K562 (cell line): ENCODE measurements around the gene ZNF438. TPM values are rescaled to one million over a fixed set of nuclear protein-coding genes. Genes with fewer than 3 reads are reported as not detected.
A peak's percentile ranks its signal among the peaks of the same experiment; 100 is the strongest.

Source experiments
- ATAC-seq: fragments of 200-7000 bp; cut with Tn5 transposase; 3 replicates; pipeline ENCODE4 v1.9.1; 2020; ENCODE audit warnings: moderate library complexity
- BruUV-seq: library from RNA; stranded (reverse); fragments of 400-500 nt; replicated peaks from 2 replicates; lab custom pipeline; 2021; lab: Mats Ljungman, UMichigan
- CTCF ChIA-PET: fragments of 300-600 bp; formaldehyde crosslinking; extraction: SDS; loops from one replicate; lab custom pipeline; 2021; ENCODE audit warnings: low intra/inter-chr PET ratio; lab: Yijun Ruan, JAX
- POLR2A ChIA-PET: fragments of 300-600, 350-650 bp; sonication (Branson Sonifier 250); formaldehyde crosslinking; extraction: SDS; loops from one replicate; lab custom pipeline; 2021; ENCODE audit warnings: antibody characterized with exemption, inconsistent platforms; lab: Yijun Ruan, JAX
- DNase-seq, 4 experiments: peaks; one replicate each; pipeline versions ENCODE4 v3.0.0 to v3.0.0-alpha.2; 2011 to 2018; ENCODE audit warnings: low spot score in 3 of 4, mixed read lengths in 3 of 4; ENCODE audit errors: extremely low read depth in 1 of 4
- FAIRE-seq: peaks from 2 replicates; lab custom pipeline; 2011; peaks lifted over from hg19 to GRCh38; lab: Jason Lieb, UNC
- H2AFZ ChIP-seq: 2 replicates; pipeline ENCODE4 v1.6.0; 2011; ENCODE audit warnings: low read depth, low read length, control low read depth, inconsistent platforms
- H3K27ac ChIP-seq: fragments of 200-600 bp; 3 replicates; pipeline ENCODE4 v1.8.0; 2011; ENCODE audit warnings: low read depth, mild to moderate bottlenecking, control low read depth, inconsistent platforms, low read length, moderate library complexity, mixed read lengths; ENCODE audit errors: extremely low read depth
- H3K27me3 ChIP-seq, 2 experiments: fragments of 300-600 bp in 1 of 2; 2 replicates in 1 of 2; 3 replicates in 1 of 2; pipeline versions ENCODE4 v1.6.0 to v1.8.0; 2011; ENCODE audit warnings: inconsistent platforms in 2 of 2, low read length in 2 of 2, mild to moderate bottlenecking in 1 of 2, mixed read lengths in 1 of 2, moderate library complexity in 1 of 2; ENCODE audit not compliant: control insufficient read depth in 2 of 2, insufficient read depth in 2 of 2
- H3K36me3 ChIP-seq: fragments of 300-600 bp; 3 replicates; pipeline ENCODE4 v1.8.0; 2011; ENCODE audit warnings: mild to moderate bottlenecking, low read length, inconsistent platforms; ENCODE audit not compliant: control insufficient read depth, insufficient read depth
- H3K4me1 ChIP-seq, 2 experiments: fragments of 200-600 bp in 1 of 2; replicated peaks in 1 of 2; 2 replicates in 1 of 2; 3 replicates in 1 of 2; pipeline versions ENCODE4 v1.5.1 to v1.8.0; 2011; ENCODE audit warnings: inconsistent platforms in 2 of 2, low read length in 2 of 2, mild to moderate bottlenecking in 1 of 2, mixed read lengths in 1 of 2, moderate library complexity in 1 of 2; ENCODE audit not compliant: control insufficient read depth in 2 of 2, insufficient read depth in 2 of 2
- H3K4me2 ChIP-seq: 2 replicates; pipeline ENCODE4 v1.6.1; 2011; ENCODE audit warnings: low read length, control low read depth, inconsistent platforms, mixed read lengths; ENCODE audit not compliant: insufficient read depth
- H3K4me3 ChIP-seq: fragments of 200-600 bp; sonication (generic), shearing (Covaris generic); 2 replicates; pipeline ENCODE4 v1.5.1; 2016; ENCODE audit warnings: control low read depth, inconsistent platforms
- H3K79me2 ChIP-seq: fragments of 200-600 bp; 3 replicates; pipeline ENCODE4 v1.8.0; 2011; ENCODE audit warnings: low read length, inconsistent platforms; ENCODE audit not compliant: control insufficient read depth, insufficient read depth
- H3K9ac ChIP-seq, 2 experiments: 2 replicates each; pipeline versions ENCODE4 v1.6.0 to v1.6.1; 2011; ENCODE audit warnings: low read depth in 2 of 2, low read length in 2 of 2, control low read depth in 1 of 2, inconsistent platforms in 1 of 2, mild to moderate bottlenecking in 1 of 2, mixed read lengths in 1 of 2; ENCODE audit not compliant: insufficient read depth in 1 of 2
- H3K9me1 ChIP-seq: one replicate; pipeline ENCODE4 v1.6.0; 2011; ENCODE audit warnings: inconsistent platforms, mild to moderate bottlenecking, low read length, moderate library complexity; ENCODE audit not compliant: control insufficient read depth, insufficient read depth
- H3K9me3 ChIP-seq: replicated peaks from 2 replicates; pipeline ENCODE4 v1.5.1; 2011; ENCODE audit warnings: low read depth, low read length, inconsistent platforms; ENCODE audit not compliant: control insufficient read depth, insufficient read depth
- H4K20me1 ChIP-seq: replicated peaks from 2 replicates; pipeline ENCODE4 v1.6.1; 2011; ENCODE audit warnings: low read length, inconsistent platforms, mixed read lengths; ENCODE audit not compliant: control insufficient read depth, insufficient read depth
- WGBS: fragments of 100-300 bp; shearing (Covaris generic); methylation state at CpG from one replicate; pipeline ENCODE4 v1.1.6; 2016; ENCODE audit warnings: low coverage, mixed read lengths; ENCODE audit not compliant: insufficient coverage; ENCODE audit errors: missing lambda C conversion rate; 5-methylcytosine and 5-hydroxymethylcytosine counted together
- in situ Hi-C: fragments of 300-500 bp; cut with MboI; formaldehyde crosslinking; loops from 4 replicates; pipeline ENCODE4 v1.15.0; 2018; ENCODE audit warnings: inconsistent platforms, mixed read lengths
- intact Hi-C: fragments of 100-400 bp; cut with micrococcal nuclease; formaldehyde crosslinking; loops from 2 replicates; pipeline ENCODE4 v1.14.2; 2022
- polyA plus RNA-seq, 8 experiments: library from polyadenylated mRNA; depleted of rRNA in 4 of 8; stranded (reverse) in 5 of 8; unstranded in 3 of 8; fragments of >200 nt; fragmentation: Nextera tagmentation in 2 of 8; fragmentation: Illumina TruSeq in 1 of 8; extraction: Ambion mirVana in 2 of 8; extraction: Trizol in 1 of 8; gene quantifications; 2 replicates each; pipeline versions ENCODE4 v1.2.1 to v1.2.3, GENCODE V29; 2011 to 2014; ENCODE audit warnings: inconsistent platforms in 1 of 8, missing spikeins in 1 of 8
- total RNA-seq, 7 experiments: library from RNA; depleted of rRNA in 6 of 7; stranded (reverse); fragments of >200 nt in 6 of 7; fragmentation: Illumina TruSeq in 2 of 7; extraction: Trizol in 2 of 7; gene quantifications; 2 replicates each; pipeline versions ENCODE4 v1.2.1 to v1.2.3, GENCODE V29; 2011 to 2021; ENCODE audit warnings: low replicate concordance in 1 of 7
- TF ChIP-seq, protein P1 (sequence below): sonication (generic); formaldehyde crosslinking; IDR thresholded peaks from 2 replicates; pipeline ENCODE4 v1.8.0; 2023; ENCODE audit warnings: mild to moderate bottlenecking, missing genetic modification reagents
- TF ChIP-seq, protein P2 (sequence below), 2 experiments: fragments of 250-450 bp in 1 of 2; fragments of 450-650 bp in 1 of 2; sonication (Bioruptor Pico) in 1 of 2; IDR thresholded peaks; 2 replicates each; pipeline versions ENCODE4 v1.6.1 to v1.8.0; 2016 to 2021; ENCODE audit warnings: mild to moderate bottlenecking in 2 of 2, moderate library complexity in 2 of 2, missing compliant biosample characterization in 1 of 2, missing genetic modification characterization in 1 of 2
- TF ChIP-seq, protein P3 (sequence below), 3 experiments: IDR thresholded peaks in 2 of 3; conservative IDR thresholded peaks in 1 of 3; 2 replicates each; pipeline ENCODE4 v1.5.1; 2011 to 2012; ENCODE audit warnings: low read length in 3 of 3, mild to moderate bottlenecking in 3 of 3, control low read depth in 2 of 3, improper control_type of control experiment in 1 of 3, inconsistent platforms in 1 of 3, low read depth in 1 of 3, mixed read lengths in 1 of 3, moderate library complexity in 1 of 3; ENCODE audit not compliant: insufficient read depth in 2 of 3

The ZNF438 gene
- total and polyA plus RNA-seq, 9 of the 15 experiments (the other 6 are each of a cell fraction or from before 2014, with no cell fraction given) = 0.45 to 1.5 (median 0.91) TPM

DNA sequence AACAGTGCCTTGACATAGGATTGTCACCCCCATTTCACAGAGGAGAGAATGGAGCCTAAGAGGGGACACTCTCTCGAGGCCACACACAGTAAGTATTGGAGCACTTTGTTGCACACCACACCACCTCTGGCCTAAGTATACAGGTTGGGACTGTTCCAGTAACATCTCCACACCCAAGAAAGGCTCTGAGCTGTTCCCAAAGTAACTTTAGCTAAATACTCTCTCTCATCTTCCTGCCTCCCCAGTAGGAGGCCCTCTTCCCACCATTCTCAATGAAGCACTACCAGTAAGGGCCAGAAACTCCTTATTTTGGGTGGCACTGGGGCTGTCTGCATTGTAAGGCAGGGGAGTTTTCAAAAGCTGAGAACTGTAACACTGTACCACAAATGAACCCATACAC, 189.5 kb downstream of the ZNF438 start:
- Histone ChIP-seq H3K27me3 (peaks cover 2 to 10% of the 10 kb centered on the region in 2 experiments; a peak in 2 of 5 replicates), H3K4me2 (no peak overlapping the region), H2AFZ (no peak overlapping the region), H3K79me2 (no peaks in the 10 kb centered on the region), H3K9me1 (no peaks in the 10 kb centered on the region), H3K9me3 (no peaks in the 10 kb centered on the region), H3K27ac (no peak overlapping the region)
- no TSS peak for BruUV-seq
- WGBS = 0% methylated on average over 1 of the region's 1 CpG
- CTCF ChIA-PET = no interaction called here
- DNase-seq (no peak), ATAC-seq (no peak; the same call in 2 of the 3 replicates), FAIRE-seq (no peak)
- TF ChIP-seq, protein P1, sequence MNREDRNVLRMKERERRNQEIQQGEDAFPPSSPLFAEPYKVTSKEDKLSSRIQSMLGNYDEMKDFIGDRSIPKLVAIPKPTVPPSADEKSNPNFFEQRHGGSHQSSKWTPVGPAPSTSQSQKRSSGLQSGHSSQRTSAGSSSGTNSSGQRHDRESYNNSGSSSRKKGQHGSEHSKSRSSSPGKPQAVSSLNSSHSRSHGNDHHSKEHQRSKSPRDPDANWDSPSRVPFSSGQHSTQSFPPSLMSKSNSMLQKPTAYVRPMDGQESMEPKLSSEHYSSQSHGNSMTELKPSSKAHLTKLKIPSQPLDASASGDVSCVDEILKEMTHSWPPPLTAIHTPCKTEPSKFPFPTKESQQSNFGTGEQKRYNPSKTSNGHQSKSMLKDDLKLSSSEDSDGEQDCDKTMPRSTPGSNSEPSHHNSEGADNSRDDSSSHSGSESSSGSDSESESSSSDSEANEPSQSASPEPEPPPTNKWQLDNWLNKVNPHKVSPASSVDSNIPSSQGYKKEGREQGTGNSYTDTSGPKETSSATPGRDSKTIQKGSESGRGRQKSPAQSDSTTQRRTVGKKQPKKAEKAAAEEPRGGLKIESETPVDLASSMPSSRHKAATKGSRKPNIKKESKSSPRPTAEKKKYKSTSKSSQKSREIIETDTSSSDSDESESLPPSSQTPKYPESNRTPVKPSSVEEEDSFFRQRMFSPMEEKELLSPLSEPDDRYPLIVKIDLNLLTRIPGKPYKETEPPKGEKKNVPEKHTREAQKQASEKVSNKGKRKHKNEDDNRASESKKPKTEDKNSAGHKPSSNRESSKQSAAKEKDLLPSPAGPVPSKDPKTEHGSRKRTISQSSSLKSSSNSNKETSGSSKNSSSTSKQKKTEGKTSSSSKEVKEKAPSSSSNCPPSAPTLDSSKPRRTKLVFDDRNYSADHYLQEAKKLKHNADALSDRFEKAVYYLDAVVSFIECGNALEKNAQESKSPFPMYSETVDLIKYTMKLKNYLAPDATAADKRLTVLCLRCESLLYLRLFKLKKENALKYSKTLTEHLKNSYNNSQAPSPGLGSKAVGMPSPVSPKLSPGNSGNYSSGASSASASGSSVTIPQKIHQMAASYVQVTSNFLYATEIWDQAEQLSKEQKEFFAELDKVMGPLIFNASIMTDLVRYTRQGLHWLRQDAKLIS (CRISPR knock-in tag) = no peak
- TF ChIP-seq, protein P2, sequence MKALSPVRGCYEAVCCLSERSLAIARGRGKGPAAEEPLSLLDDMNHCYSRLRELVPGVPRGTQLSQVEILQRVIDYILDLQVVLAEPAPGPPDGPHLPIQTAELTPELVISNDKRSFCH (CRISPR knock-in tag; IDR thresholded peaks at IDR 0.05) = no peak
- TF ChIP-seq, protein P2 (tag; IDR thresholded peaks at IDR 0.05) = no peak
- TF ChIP-seq, protein P3, sequence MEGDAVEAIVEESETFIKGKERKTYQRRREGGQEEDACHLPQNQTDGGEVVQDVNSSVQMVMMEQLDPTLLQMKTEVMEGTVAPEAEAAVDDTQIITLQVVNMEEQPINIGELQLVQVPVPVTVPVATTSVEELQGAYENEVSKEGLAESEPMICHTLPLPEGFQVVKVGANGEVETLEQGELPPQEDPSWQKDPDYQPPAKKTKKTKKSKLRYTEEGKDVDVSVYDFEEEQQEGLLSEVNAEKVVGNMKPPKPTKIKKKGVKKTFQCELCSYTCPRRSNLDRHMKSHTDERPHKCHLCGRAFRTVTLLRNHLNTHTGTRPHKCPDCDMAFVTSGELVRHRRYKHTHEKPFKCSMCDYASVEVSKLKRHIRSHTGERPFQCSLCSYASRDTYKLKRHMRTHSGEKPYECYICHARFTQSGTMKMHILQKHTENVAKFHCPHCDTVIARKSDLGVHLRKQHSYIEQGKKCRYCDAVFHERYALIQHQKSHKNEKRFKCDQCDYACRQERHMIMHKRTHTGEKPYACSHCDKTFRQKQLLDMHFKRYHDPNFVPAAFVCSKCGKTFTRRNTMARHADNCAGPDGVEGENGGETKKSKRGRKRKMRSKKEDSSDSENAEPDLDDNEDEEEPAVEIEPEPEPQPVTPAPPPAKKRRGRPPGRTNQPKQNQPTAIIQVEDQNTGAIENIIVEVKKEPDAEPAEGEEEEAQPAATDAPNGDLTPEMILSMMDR (IDR thresholded peaks at IDR 0.05 in 2 of 3, conservative IDR thresholded peaks at IDR 0.05 in 1 of 3; ENCODE audit: insufficient read depth in 2 of 3, low read depth in 1 of 3, low read length in 3 of 3) = peak in 1 of 3 experiments; percentile 15; a peak in 1 of 6 replicates
- TF ChIP-seq, all 486 proteins: peak for 1
- Histone ChIP-seq H3K36me3 (no peaks in the 10 kb centered on the region), H3K9ac (no peak overlapping the region), H3K4me3 (no peak overlapping the region), H4K20me1 (no peaks in the 10 kb centered on the region), H3K4me1 (no peaks in the 10 kb centered on the region)
- in situ Hi-C loops (no loop called here), intact Hi-C loops (no loop called here)
- POLR2A ChIA-PET = no interaction called here
